Gastrocnemius medialis (tissue), 4 donors: ENCODE data around the gene ARF1. TPM values are rescaled to one million over a fixed set of nuclear protein-coding genes. Genes with fewer than 3 reads are reported as not detected.

Source experiments
- ATAC-seq, 2 donors: fragments of 150-250 bp; one replicate each; pipeline ENCODE4 v1.9.1; 2016
- DNase-seq, 2 donors: peaks; one replicate each; pipeline ENCODE4 v3.0.0-alpha.2; 2019
- H3K27ac ChIP-seq, 4 donors: fragments of 200-600 bp; sonication (generic); 1 replicate in 1 of 4; 2 replicates in 3 of 4; pipeline ENCODE4 v1.5.1; 2016 to 2018; ENCODE audit warnings: mild to moderate bottlenecking in 2 of 4, moderate library complexity in 1 of 4
- H3K27me3 ChIP-seq, 3 donors: fragments of 200-600 bp; sonication (generic) in 2 of 3; 1 replicate in 1 of 3; 2 replicates in 2 of 3; pipeline versions ENCODE4 v1.5.1 to v1.6.0; 2016 to 2019; ENCODE audit warnings: mild to moderate bottlenecking in 1 of 3, moderate library complexity in 1 of 3
- H3K36me3 ChIP-seq, 2 donors: fragments of 200-600 bp; sonication (generic) in 1 of 2; one replicate each; pipeline ENCODE4 v1.5.1; 2017 to 2018
- H3K4me1 ChIP-seq, 2 donors: fragments of 200-600 bp; sonication (generic) in 1 of 2; one replicate each; pipeline ENCODE4 v1.5.1; 2016 to 2017; ENCODE audit warnings: mild to moderate bottlenecking in 2 of 2
- H3K4me3 ChIP-seq, 4 donors: fragments of 200-600 bp; sonication (generic) in 3 of 4; 1 replicate in 1 of 4; 2 replicates in 3 of 4; pipeline ENCODE4 v1.5.1; 2016 to 2019; ENCODE audit warnings: mild to moderate bottlenecking in 2 of 4
- H3K9me3 ChIP-seq, 3 donors: fragments of 200-600 bp; sonication (generic) in 2 of 3; 1 replicate in 1 of 3; 2 replicates in 2 of 3; pipeline ENCODE4 v1.5.1; 2016 to 2019
- in situ Hi-C, 4 donors: fragments of 200-750 bp; cut with MboI; loops; one replicate each; pipeline versions ENCODE4 v1.15.0 to v1.8.0; 2017; ENCODE audit warnings: low sequenced_read_pairs in 4 of 4
- intact Hi-C: fragments of 100-400 bp; cut with DNase I; formaldehyde crosslinking; loops from one replicate; pipeline ENCODE4 v1.15.1; 2023; ENCODE audit warnings: low total_unique reads
- microRNA-seq, 2 donors: library from miRNA; unstranded; fragments of <30 nt; microRNA quantifications; one replicate each; pipeline ENCODE4, GENCODE V29; 2016; ENCODE audit warnings: borderline replicate concordance in 2 of 2
- total RNA-seq, 4 donors: library from RNA; depleted of rRNA; stranded (reverse); fragments of >200 nt; gene quantifications; one replicate each; pipeline versions ENCODE4 v1.1.0 to v1.2.3, GENCODE V29; 2016
- TF ChIP-seq, protein P1 (sequence below), 5 experiments: fragments of 450-650 bp in 3 of 5; fragments of 200-600 bp in 2 of 5; sonication (generic) in 2 of 5; IDR thresholded peaks in 4 of 5; conservative IDR thresholded peaks in 1 of 5; 1 replicate in 4 of 5; 2 replicates in 1 of 5; pipeline ENCODE4 v1.5.1; 2016 to 2019; ENCODE audit warnings: antibody characterized with exemption in 5 of 5, mild to moderate bottlenecking in 3 of 5, moderate library complexity in 3 of 5

ARF1 gene
- total RNA-seq, 4 donors from 2014 or later = 234 to 422 (median 306) TPM

DNA sequence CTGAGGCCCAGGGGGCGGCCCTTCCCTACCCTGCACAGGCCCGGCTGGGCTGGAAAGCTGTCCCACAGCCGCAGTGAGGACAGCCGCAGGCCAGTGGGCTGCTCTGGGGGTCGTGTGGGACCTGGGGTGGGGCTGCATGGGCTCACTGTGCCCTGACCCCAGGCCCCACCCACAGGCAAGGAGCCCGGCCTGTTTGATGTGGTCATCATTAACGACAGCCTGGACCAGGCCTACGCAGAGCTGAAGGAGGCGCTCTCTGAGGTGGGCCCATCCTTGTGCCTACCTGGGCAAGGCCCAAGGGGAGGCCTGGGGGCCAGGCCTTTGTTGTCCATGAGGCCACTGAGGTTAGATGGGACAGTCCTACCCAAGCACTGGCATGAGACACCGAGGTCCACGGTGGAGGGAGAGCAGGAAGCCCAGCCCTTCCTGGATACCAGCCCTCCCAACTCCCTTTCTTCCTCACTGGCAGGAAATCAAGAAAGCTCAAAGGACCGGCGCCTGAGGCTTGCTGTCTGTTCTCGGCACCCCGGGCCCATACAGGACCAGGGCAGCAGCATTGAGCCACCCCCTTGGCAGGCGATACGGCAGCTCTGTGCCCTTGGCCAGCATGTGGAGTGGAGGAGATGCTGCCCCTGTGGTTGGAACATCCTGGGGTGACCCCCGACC lies 65.8 kb downstream of the ARF1 start:
- peaks cover 6 to 13% of the 10 kb centered on the region in 2 donors for H3K4me1 ChIP-seq
- no peaks in the 10 kb centered on the region for H3K9me3 ChIP-seq
- intact Hi-C loops = no loop called here
- peak overlapping the region in 3 of 4 donors; percentile 56 to 70 (median 66) for H3K27ac ChIP-seq
- no peaks in the 10 kb centered on the region for H3K27me3 ChIP-seq
- no peak for ATAC-seq
- no peak overlapping the region for H3K4me3 ChIP-seq
- DNase-seq = peak in 1 of 2 donors; percentile 8
- TF ChIP-seq, protein P1, sequence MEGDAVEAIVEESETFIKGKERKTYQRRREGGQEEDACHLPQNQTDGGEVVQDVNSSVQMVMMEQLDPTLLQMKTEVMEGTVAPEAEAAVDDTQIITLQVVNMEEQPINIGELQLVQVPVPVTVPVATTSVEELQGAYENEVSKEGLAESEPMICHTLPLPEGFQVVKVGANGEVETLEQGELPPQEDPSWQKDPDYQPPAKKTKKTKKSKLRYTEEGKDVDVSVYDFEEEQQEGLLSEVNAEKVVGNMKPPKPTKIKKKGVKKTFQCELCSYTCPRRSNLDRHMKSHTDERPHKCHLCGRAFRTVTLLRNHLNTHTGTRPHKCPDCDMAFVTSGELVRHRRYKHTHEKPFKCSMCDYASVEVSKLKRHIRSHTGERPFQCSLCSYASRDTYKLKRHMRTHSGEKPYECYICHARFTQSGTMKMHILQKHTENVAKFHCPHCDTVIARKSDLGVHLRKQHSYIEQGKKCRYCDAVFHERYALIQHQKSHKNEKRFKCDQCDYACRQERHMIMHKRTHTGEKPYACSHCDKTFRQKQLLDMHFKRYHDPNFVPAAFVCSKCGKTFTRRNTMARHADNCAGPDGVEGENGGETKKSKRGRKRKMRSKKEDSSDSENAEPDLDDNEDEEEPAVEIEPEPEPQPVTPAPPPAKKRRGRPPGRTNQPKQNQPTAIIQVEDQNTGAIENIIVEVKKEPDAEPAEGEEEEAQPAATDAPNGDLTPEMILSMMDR (IDR thresholded peaks at IDR 0.05 in 4 of 5, conservative IDR thresholded peaks at IDR 0.05 in 1 of 5) = no peak
- H3K36me3 ChIP-seq = peaks cover 0 to 30% of the 10 kb centered on the region in 2 donors
- in situ Hi-C loops = no loop called here

Small RNA genes lying within 50 kb of the gene (microRNA-seq; reads per million reads assigned to microRNA genes)
- 1.2 to 2.6 reads per million in 2 donors for gene MIR3620

Other genes with a start within 250 kb of the ARF1 start
- gene WNT9A, start 134.8 kb upstream of the ARF1 start, total RNA-seq = 10 to 100 TPM in 3 of 4 donors, 1 to 10 TPM in 1; 6.8 to 29.4 (median 15.5) TPM
- gene WNT3A, start 75.7 kb upstream of the ARF1 start, total RNA-seq = not detected
- gene C1orf35, start 20.6 kb downstream of the ARF1 start, total RNA-seq = 10 to 100 TPM in 1 of 4 donors, 1 to 10 TPM in 3; 5.9 to 11.0 (median 7.8) TPM
- 100 to 1,000 TPM in 1 of 4 donors, 10 to 100 TPM in 3; 64.7 to 123 (median 74.2) TPM for gene MRPL55, start 26.6 kb downstream of the ARF1 start, total RNA-seq
- 100 to 1,000 TPM; 161 to 230 (median 183) TPM for gene GUK1, start 57.6 kb downstream of the ARF1 start, total RNA-seq
- under 1 TPM in 2 of 4 donors, not detected in 2; 0.26 to 0.64 TPM for gene GJC2, start 67.2 kb downstream of the ARF1 start, total RNA-seq
- 10 to 100 TPM in 3 of 4 donors, 1 to 10 TPM in 1; 4.9 to 15.7 (median 12.3) TPM for gene IBA57, start 83.1 kb downstream of the ARF1 start, total RNA-seq
- 1,000 to 10,000 TPM in 2 of 4 donors, 100 to 1,000 TPM in 2; 798 to 1,571 (median 1,162) TPM for gene OBSCN, start 125.3 kb downstream of the ARF1 start, total RNA-seq